SK-N-MC (cell line): ENCODE measurements around the gene TNRC6C.

Experiments used
- DNase-seq: peaks from one replicate; pipeline ENCODE4 v3.0.0-alpha.2; 2011; ENCODE audit warnings: low read depth, low spot score
- H3K27ac ChIP-seq: fragments of 200-600 bp; sonication (generic); 2 replicates; pipeline ENCODE4 v1.5.1; 2016; ENCODE audit warnings: mixed run types
- H3K36me3 ChIP-seq: fragments of 200-600 bp; sonication (generic); 2 replicates; pipeline ENCODE4 v1.6.1; 2017; ENCODE audit warnings: antibody characterized with exemption, low read length, mixed read lengths; ENCODE audit not compliant: insufficient read depth
- H3K4me3 ChIP-seq: fragments of 200-600 bp; sonication (generic); 2 replicates; pipeline ENCODE4 v1.5.1; 2016
- H3K9ac ChIP-seq: fragments of 200-600 bp; sonication (generic); 2 replicates; pipeline ENCODE4 v1.8.0; 2017; ENCODE audit warnings: mixed run types, mixed read lengths; ENCODE audit not compliant: insufficient read length
- H3K9me3 ChIP-seq: fragments of 200-600 bp; sonication (generic); 2 replicates; pipeline ENCODE4 v1.6.1; 2017; ENCODE audit warnings: low read depth, mild to moderate bottlenecking, antibody characterized with exemption, low read length, moderate library complexity, mixed read lengths
- EZH2 ChIP-seq: fragments of 200-600 bp; sonication (generic); IDR thresholded peaks from one replicate; pipeline ENCODE4 v1.6.1; 2017; ENCODE audit warnings: antibody characterized with exemption
- FOXP2 ChIP-seq: optimal IDR thresholded peaks from 2 replicates; pipeline ENCODE3; 2011; ENCODE audit warnings: mild to moderate bottlenecking, moderate library complexity; ENCODE audit not compliant: insufficient read depth; ENCODE audit errors: extremely low read length, control extremely low read depth
- POLR2AphosphoS5 ChIP-seq: IDR thresholded peaks from 2 replicates; pipeline ENCODE4 v1.6.1; 2012; ENCODE audit warnings: mild to moderate bottlenecking, low read depth, low read length, borderline replicate concordance

TNRC6C gene

DNA sequence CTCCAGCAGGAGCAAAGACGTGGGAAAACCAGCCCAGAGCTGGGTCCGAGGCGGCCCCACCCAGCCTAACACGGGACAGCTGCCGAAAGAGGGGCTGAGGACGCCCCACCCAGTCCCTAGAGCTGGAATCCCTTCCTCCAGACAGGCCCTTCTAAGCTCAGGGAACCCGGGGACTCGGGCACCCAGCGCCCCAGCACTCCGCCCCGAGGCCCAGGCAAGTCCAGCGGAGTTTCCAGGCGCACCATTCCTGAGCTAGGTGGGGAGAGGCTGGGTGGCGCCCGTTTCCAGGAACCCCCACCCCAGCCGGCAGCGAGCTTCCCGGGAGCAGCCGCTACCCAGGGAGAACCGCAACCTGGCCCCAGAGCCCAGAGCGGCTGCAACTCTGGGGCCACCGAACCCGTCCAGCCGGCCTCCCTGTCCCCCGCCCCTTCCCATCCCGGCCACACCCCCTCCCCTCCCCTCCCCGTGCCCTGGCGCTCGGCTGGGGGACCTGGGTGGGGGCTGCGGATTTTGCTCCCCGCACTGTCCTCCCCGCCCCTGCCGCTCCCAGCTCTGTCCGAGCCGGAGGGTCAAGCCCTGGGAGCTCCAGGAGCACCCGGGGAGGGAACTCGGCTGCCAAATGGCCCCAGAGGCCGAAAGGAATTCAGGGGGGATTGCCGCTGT lies 169.5 kb downstream of the TNRC6C start:
- no peak overlapping the region for H3K27ac ChIP-seq

DNA sequence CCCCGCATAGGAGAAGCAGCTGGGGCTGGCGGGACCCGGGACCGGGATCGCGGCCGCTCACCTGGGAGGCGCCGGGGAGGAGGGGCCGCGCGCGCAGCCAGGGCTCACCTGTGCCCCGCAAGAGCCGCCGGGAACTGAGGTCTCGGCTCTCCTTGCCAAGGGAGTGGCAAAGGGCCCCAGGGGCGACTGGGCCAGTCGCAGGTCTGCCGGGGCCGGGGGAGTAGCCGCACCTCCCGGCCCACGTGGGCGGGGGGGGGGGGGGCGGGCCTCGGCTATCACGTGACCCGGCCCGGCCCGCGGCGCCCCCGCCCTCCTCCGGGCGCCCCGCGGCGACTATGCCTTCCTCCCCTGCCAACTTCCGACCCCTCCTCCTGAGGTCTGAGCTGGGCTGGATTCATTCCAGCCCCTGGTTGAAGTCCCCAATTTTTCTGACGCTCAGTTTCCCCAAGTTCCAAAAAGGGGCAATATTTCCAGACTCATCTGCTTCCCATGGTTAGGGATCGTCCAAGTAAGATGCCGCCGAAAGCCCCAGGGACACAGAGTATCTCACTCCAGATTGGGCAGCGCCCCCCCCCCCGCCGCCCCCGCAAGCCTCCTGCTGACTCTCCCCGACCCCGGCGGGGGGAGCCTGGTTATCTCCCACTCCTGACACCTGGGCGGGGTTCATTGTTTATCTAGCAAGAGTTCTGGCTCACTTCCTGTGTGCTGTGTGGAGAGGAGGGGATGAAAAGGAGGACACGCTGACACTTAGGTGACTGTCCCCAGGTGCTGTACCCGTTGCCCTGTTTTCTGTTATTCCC lies 170.2 kb downstream of the TNRC6C start, which contains the start of gene TMC6:
Gene TMC6, minus strand, starts transcription at position 205 of the 800 bp plus-strand sequence. CDS start 1,923 bp downstream, outside the sequence.
- Histone ChIP-seq H3K36me3 (no peaks in the 10 kb centered on the region), H3K9ac (peak within 1 kb of the TSS; percentile 64), H3K27ac (no peak within 1 kb of the TSS), H3K9me3 (no peaks in the 10 kb centered on the region), H3K4me3 (peak within 1 kb of the TSS; percentile 94)
- TF ChIP-seq FOXP2, result no peak
- peak; percentile 48 for TF ChIP-seq POLR2AphosphoS5
- TF ChIP-seq EZH2, result no peak
- no peak for DNase-seq

More for the DNA sequence above, 169.5 kb downstream of the TNRC6C start:
- no peak for DNase-seq
- Histone ChIP-seq H3K9me3 (no peaks in the 10 kb centered on the region), H3K9ac (peak overlapping the region; percentile 64), H3K4me3 (peak overlapping the region; percentile 94), H3K36me3 (peaks cover 3% of the 10 kb centered on the region; the same call in 1 of the 2 replicates)
- TF ChIP-seq POLR2AphosphoS5 (no peak), FOXP2 (no peak), EZH2 (no peak)

DNA sequence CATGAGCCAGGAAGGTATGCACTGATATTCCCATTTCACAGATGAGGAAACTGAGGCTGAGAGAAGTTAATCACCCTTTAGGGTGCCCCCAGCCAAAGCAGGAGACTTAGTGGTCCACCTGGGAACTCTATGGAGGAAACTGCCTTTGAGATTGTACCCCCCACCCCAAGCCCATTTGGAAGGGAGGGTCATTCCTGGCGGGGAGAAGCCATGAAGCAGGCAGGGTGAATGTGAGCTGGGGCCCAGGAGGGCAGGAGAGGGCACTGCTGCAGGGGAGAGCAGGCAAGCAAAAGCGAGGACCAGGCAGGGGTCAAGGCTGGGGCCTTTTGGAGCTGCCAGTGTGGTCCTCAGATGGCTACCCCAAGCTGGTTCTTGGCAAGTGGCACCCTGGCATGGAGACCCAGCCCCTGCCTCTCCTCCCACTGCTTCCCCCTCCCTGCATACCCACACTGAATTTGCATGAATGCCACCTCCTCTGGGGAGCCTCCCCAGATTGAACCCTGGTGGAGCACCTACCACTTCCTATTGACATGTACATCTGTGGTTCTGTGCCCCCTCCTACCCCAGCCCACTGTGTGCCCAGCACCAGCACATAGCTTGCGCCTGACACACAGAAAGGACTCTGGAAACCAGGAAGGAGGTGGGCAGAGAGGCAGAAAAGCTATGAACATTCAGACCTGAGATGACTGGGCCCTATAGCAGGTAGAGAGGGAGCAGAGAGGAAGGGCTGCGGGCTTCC lies 171.0 kb downstream of the TNRC6C start:
- TF ChIP-seq FOXP2, result no peak
- no peak for TF ChIP-seq POLR2AphosphoS5
- TF ChIP-seq EZH2, result no peak
- H3K9ac ChIP-seq, result peak overlapping the region; percentile 61
- DNase-seq, result no peak

DNA sequence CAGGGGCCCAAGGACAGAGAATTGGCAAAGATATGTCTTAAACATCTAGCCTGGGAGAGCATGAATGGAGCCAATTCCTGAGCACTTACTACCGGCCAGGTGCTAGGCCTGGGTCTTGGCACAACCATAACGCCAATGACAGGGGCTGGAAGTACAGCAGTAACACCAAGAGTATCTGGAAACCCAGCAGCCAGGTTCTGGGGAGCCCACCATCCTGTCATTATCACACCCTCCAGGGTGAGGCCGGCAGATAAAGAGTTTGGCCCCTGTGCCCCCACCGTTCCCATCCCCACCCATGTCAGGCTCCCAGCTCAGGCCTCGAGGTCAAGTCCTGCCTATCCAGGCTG lies 171.6 kb downstream of the TNRC6C start:
- no peak overlapping the region for H3K9ac ChIP-seq
- DNase-seq, result no peak
- H3K36me3 ChIP-seq, result no peaks in the 10 kb centered on the region
- TF ChIP-seq POLR2AphosphoS5 (no peak), FOXP2 (no peak), EZH2 (no peak)
- no peaks in the 10 kb centered on the region for H3K9me3 ChIP-seq
- H3K4me3 ChIP-seq, result no peak overlapping the region
- no peak overlapping the region for H3K27ac ChIP-seq

More for the DNA sequence above, 171.0 kb downstream of the TNRC6C start:
- H3K9me3 ChIP-seq, result no peaks in the 10 kb centered on the region
- H3K27ac ChIP-seq, result no peak overlapping the region
- peak overlapping the region; percentile 94 for H3K4me3 ChIP-seq
- no peaks in the 10 kb centered on the region for H3K36me3 ChIP-seq

DNA sequence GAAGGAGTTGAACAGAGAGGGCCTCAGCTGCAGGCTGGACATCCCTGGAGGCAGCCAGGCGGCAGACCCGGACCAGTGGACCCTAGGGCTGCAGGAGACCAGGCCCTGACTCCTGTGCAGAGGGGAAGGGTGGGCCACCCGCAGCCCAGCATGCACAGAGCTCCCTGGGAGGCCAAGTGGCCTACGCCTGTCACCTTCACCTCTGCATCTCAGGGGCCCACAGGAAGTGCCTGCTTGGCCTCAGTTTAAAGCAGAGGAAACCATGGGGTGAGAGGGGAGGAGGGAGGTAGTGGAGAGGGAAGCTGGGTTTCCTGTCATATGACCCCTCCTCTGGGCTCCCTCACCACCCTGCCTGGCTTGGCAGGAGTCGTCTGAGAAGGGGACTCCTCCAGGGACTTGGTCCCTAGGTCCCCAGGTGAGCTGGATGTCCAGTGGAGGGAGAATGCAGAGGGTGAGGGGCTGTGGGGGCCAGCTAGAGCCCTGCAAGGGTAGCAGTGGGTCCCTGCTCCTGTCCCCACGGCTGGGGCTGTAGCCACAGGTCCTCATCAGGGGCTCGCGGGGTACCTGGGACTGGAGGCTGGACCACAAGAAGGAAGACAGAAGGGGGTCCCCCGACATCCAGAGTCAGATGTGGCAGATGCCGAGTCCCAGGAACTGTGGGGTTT lies 172.1 kb downstream of the TNRC6C start, which contains the start of gene TMC8:
Gene TMC8, plus strand, starts transcription at position 335 of the 665 bp plus-strand sequence. CDS start 818 bp downstream, outside the sequence.
- no peak for DNase-seq

DNA sequence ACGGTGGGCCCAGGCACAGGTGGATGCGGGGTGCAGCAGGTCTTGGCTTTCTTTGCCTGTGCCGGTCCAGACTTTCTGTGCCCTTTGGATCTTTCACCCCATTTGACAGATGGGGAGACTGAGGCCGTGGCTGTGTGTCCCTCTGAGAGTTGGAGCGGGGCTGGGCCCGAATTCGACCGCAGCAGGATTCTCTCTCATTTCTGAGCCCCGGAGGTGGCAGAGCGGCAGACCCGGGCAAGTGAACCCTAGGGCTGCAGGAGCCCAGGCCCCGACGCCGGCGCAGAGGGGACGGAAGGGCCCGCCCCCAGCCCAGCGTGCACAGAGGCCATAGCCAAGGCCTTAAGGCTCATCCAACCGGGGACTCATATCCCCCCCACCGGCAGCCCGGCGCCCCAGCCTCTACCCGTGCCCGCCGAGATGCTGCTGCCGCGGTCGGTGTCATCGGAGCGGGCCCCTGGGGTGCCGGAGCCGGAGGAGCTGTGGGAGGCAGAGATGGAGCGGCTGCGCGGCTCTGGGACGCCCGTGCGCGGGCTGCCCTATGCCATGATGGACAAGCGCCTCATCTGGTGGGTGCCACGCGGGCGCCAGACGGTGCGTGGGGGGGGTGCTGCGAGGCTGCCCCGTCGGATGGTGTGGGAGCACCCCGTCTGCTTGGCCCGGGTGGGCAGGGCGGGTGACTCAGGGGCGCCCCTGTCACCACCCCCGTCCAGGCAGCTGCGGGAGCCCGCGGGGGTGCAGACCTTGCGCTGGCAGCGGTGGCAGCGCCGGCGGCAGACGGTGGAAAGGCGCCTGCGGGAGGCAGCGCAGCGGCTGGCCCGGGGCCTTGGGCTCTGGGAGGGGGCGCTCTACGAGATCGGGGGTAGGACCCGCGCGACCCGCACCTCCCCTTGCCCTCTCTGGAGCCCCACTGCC lies 172.9 kb downstream of the TNRC6C start:
- Histone ChIP-seq H3K27ac (no peak overlapping the region), H3K4me3 (no peak overlapping the region)
- TF ChIP-seq POLR2AphosphoS5, result no peak
- no peak for TF ChIP-seq EZH2
- no peak for TF ChIP-seq FOXP2

More for the DNA sequence above, 172.1 kb downstream of the TNRC6C start, which contains the start of gene TMC8:
- H3K4me3 ChIP-seq, result no peak within 1 kb of the TSS
- H3K36me3 ChIP-seq, result no peaks in the 10 kb centered on the region
- TF ChIP-seq POLR2AphosphoS5 (no peak), FOXP2 (no peak), EZH2 (no peak)
- no peak within 1 kb of the TSS for H3K9ac ChIP-seq
- H3K9me3 ChIP-seq, result no peaks in the 10 kb centered on the region
- H3K27ac ChIP-seq, result no peak within 1 kb of the TSS

DNA sequence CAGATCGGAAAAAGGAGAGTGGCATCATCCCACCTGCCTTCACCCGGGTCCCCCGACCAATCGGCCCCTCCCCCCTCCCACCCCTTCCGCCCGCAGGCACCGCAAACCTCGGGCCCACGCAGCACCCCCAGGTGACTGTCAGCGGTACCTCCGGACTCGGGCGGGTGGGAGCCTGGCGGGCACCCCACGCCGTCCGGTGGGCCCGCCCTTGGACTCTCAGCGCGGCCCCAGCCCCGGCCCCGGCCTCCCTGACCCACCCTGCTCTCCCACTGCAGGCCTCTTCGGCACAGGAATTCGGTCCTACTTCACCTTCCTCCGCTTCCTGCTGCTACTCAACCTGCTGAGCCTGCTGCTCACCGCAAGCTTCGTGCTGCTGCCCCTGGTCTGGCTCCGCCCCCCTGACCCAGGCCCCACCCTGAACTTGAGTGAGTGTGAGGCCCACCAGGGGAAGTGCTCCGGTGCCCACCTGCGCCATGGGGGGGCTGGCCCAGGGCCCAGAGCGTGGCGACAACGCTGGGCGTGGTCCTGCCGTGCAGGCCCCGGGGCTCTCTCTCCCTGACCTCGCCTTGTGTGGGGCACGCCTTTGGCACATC lies 173.7 kb downstream of the TNRC6C start:
- no peak for DNase-seq
- no peak overlapping the region for H3K9ac ChIP-seq
- no peaks in the 10 kb centered on the region for H3K36me3 ChIP-seq
- no peak overlapping the region for H3K4me3 ChIP-seq
- no peak overlapping the region for H3K27ac ChIP-seq
- no peak for TF ChIP-seq POLR2AphosphoS5
- no peak for TF ChIP-seq FOXP2
- TF ChIP-seq EZH2, result no peak
- H3K9me3 ChIP-seq, result no peaks in the 10 kb centered on the region

More for the DNA sequence above, 172.9 kb downstream of the TNRC6C start:
- Histone ChIP-seq H3K36me3 (no peaks in the 10 kb centered on the region), H3K9me3 (no peaks in the 10 kb centered on the region), H3K9ac (no peak overlapping the region)
- no peak for DNase-seq
